HG02981 (cell line): ENCODE measurements around the gene TRAPPC12.
A peak's percentile ranks its signal among the peaks of the same experiment; 100 is the strongest.

ENCODE experiments used
- ATAC-seq: cut with Tn5 transposase; IDR thresholded peaks from one replicate; pipeline ENCODE4 v1.9.1; 2021; ENCODE audit warnings: mild to moderate bottlenecking, moderate library complexity; ENCODE audit not compliant: unreplicated experiment

The TRAPPC12 gene

GRCh38 chr2:3405876-3406275 lies 26.4 kb downstream of the TRAPPC12 start:
- no peak for ATAC-seq

- no peak for ATAC-seq
These were observed 27.0 kb downstream of the TRAPPC12 start for GRCh38 chr2:3406501-3406900.

- no peak for ATAC-seq
These were observed 29.3 kb downstream of the TRAPPC12 start for GRCh38 chr2:3408781-3409180.

GRCh38 chr2:3409627-3410170 lies 30.2 kb downstream of the TRAPPC12 start:
- ATAC-seq: no peak

GRCh38 chr2:3411103-3411502 lies 31.6 kb downstream of the TRAPPC12 start:
- no peak for ATAC-seq

GRCh38 chr2:3413697-3414096 lies 34.2 kb downstream of the TRAPPC12 start:
- ATAC-seq: no peak

GRCh38 chr2:3414133-3414860 lies 34.8 kb downstream of the TRAPPC12 start:
- no peak for ATAC-seq

- no peak for ATAC-seq
These were observed 39.4 kb downstream of the TRAPPC12 start for GRCh38 chr2:3418766-3419404.

GRCh38 chr2:3420076-3420768 lies 40.7 kb downstream of the TRAPPC12 start:
- ATAC-seq: no peak

- ATAC-seq: no peak
These were observed 41.4 kb downstream of the TRAPPC12 start for GRCh38 chr2:3420769-3421397.

- no peak for ATAC-seq
These were observed 42.1 kb downstream of the TRAPPC12 start for GRCh38 chr2:3421580-3421979.

GRCh38 chr2:3422161-3422779 lies 42.8 kb downstream of the TRAPPC12 start:
- ATAC-seq: peak; percentile 61

- no peak for ATAC-seq
These were observed 44.1 kb downstream of the TRAPPC12 start for GRCh38 chr2:3423492-3424170.

- no peak for ATAC-seq
These were observed 44.8 kb downstream of the TRAPPC12 start for GRCh38 chr2:3424171-3424795.

GRCh38 chr2:3426615-3427014 lies 47.1 kb downstream of the TRAPPC12 start:
- ATAC-seq: no peak

- no peak for ATAC-seq
These were observed 47.8 kb downstream of the TRAPPC12 start for GRCh38 chr2:3427272-3427671.

- no peak for ATAC-seq
These were observed 49.1 kb downstream of the TRAPPC12 start for GRCh38 chr2:3428577-3428976.

- ATAC-seq: no peak
These were observed 49.6 kb downstream of the TRAPPC12 start for GRCh38 chr2:3429066-3429610.

- no peak for ATAC-seq
These were observed 50.7 kb downstream of the TRAPPC12 start for GRCh38 chr2:3430172-3430571.
